DOHH2 (cell line): ENCODE data around the gene ZNF865.

Experiments used
- CTCF ChIP-seq: fragments of 200-600 bp; sonication (generic); IDR thresholded peaks from one replicate; pipeline ENCODE4 v1.5.1; 2014; ENCODE audit warnings: antibody characterized with exemption, mild to moderate bottlenecking, low read depth, low read length; ENCODE audit not compliant: poor library complexity, severe bottlenecking
- EZH2phosphoT487 ChIP-seq: fragments of 200-600 bp; sonication (generic); IDR thresholded peaks from 2 replicates; pipeline ENCODE4 v1.6.1; 2017; ENCODE audit warnings: borderline replicate concordance, mild to moderate bottlenecking, antibody characterized with exemption, low read length, moderate library complexity, mixed read lengths

GRCh38 chr19:55602104-55603001, 3.1 kb upstream of the ZNF865 start:
- no peak for TF ChIP-seq CTCF
- TF ChIP-seq EZH2phosphoT487: no peak
